Hypothalamus (tissue), 51 donors: ENCODE data around the gene KIF5C.

Experiments used
- DNase-seq, 51 donors: peaks; one replicate each; lab custom pipeline; 2025; lab: John Stamatoyannopoulos, UW

KIF5C gene

GRCh38 chr2:149006883-149007543 lies 132.0 kb downstream of the KIF5C start:
- DNase-seq, result no peak

DNA sequence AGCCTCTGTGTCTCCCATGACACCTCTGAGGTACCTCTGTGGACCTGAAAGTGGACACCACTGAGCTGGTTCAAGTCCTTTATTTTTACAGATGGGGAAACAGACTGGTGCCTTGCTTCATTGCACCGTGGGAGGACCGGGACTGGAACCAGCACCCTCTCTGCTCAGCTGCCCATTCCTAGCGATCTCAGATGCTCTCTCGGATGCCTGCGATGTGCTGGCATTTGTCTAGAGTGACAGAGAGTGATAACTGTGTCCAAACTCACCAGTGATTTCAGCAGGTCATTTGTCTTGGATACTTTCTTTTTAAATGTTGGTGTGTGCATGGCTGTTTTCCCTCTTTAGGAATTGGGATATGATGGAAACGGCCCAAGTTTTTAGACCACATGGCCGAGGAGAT lies 133.4 kb downstream of the KIF5C start:
- DNase-seq, result no peak

- no peak for DNase-seq
Measured at GRCh38 chr2:149009576-149010461, 134.8 kb downstream of the KIF5C start.

DNA sequence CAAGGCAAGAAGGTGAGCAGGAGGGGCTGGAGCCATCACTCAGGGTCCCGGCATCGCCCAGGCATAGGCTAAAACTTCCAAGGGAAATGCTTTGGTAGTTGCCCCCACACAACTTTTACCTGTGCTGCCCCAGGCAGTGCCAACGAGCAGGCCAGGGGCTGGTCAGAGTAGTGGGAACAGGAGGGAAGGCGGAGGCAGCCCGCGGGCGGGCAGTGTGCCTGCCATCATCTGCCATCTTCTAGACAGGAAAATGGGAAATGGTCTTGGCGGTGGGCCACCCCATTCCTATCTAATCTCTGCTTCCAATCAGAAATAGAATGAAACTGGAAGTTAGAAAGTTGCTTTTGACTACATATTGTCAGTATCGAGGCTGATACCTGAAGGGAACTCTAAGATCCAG lies 137.5 kb downstream of the KIF5C start:
- DNase-seq, result no peak

DNA sequence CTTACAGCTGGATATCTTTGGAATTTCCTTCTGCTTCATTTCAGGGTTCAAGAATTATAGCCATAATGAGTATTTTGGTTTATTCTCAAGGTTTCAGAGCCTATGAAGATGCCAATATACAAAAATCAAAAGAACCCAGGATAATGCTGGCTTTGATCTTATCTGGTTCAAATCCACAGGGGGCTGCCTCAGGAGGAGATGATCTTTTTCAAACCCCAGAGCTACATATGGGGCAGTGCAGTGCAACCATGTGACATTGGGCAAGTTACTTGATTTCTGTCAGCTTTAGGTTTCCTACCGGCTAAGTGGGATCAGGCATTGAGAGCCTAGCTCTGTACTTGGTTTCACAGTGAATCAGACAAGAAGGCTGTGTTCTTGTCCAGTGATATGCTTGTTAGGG lies 140.5 kb downstream of the KIF5C start:
- no peak for DNase-seq

DNA sequence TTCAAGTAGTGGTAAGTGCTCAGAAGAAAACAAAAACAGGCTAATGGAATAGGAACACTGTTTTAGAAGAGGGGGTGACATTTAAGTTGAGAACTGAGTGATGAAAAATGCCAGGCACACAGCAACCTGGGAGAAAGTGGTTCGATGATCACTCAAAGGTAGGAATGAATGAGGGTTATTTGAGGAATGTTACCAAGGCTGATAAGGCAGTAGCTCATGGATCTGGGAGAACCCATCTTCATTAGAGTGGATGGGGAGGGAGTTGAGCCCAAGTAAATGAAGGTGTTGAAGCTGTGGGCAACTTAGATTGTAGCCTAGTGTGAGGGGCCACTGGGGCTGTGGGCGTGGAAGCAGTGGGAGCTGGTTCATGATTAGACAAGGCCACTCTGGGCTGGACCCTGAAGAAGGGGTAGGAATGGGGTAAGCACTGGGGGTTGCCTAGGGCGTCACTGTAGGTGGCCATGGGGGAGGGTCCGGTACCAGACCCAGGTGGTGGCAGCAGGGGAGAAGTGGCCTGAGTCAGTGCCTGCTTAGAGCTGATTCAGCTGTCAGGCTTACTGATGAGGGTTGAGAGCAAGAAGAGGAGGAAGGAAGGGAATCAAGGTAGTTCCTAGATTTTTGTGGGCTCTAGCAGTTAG lies 141.0 kb downstream of the KIF5C start:
- no peak for DNase-seq

GRCh38 chr2:149017116-149017985 lies 142.3 kb downstream of the KIF5C start:
- peak in 49 of 51 donors; percentile 5 to 85 (median 53) for DNase-seq

DNA sequence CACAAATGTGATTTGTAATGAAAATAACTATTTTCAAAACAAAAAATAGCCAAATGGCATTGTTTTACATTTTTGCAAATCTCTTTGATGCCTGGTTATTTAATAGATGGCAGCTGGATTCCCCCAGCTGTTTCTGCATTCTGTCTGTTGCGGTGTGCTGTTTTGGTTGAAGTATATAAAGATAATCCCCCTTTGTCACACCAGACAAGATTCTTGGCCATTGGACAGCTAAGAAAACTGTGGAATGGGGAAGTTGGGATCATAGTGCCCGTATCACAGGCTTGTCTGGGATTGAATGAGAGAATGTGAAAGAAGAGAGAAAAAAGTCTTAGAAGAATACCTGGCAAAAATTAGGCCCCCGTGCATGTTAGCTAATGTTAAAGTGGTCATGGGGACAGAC lies 144.0 kb downstream of the KIF5C start:
- no peak for DNase-seq

- peak in 1 of 51 donors; percentile 10 for DNase-seq
Measured at GRCh38 chr2:149019768-149020167, 144.7 kb downstream of the KIF5C start.

DNA sequence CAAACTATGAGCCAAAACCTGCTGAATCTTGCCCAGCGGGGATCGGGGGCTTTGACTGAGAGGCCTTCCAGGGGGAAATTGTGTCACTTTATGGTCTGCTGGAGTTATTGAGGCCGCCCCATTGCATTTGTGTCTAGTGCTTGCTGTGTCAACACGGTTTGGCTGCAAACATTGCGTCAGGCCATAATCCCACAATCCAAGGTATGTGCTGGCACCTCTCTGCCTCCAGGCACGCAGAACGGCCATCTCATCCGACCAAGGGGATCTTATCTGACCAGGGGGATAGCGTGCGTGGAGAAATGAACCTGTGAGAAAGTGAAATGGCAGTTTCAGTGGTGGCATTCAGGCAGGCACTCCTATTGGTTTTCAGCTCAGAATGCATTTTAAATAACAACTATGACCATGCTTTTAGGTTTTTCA lies 145.4 kb downstream of the KIF5C start:
- DNase-seq, result no peak

DNA sequence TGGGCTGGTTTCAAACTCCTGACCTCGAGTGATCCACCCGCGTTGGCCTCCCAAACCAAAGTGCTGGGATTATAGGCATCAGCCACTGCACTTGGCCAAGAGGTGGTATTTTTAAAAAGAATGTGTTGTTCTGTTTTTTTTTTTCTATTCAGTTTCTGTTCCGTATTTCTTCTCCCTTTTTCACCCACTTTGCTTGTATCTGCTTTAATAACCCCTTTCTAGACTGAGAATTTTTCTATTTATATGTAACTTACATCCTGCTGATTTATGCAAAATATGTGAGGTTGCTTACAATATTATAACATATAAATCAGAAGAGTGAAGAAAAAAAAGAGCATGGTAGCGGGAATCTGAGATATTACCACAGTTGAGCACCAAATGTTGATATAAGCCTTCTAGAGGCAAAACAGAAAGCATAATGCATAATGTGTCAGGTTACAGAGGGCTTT lies 146.3 kb downstream of the KIF5C start:
- DNase-seq, result no peak

- no peak for DNase-seq
Measured at GRCh38 chr2:149021761-149022160, 146.7 kb downstream of the KIF5C start.

GRCh38 chr2:149023091-149023490 lies 148.1 kb downstream of the KIF5C start:
- no peak for DNase-seq

GRCh38 chr2:149027590-149028250 lies 152.7 kb downstream of the KIF5C start:
- DNase-seq, result no peak

DNA sequence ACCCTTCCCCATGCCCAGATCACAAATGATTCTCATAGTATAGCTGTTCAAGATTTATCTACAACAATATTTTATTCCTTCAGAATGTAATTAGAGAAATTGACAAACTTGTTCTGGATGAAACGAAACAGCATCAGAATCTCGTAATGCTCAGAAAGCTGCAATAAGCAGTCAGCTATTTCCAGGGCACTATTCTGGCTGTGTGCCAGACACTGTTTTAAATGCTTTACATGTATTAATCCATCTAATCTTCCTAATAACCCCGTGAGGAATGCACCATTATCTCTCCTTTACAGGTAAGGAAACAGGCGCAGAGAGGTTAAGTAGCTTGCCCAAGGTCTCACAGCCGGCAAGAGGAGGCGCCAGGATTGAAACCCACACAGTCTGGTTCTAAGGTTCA lies 153.3 kb downstream of the KIF5C start:
- no peak for DNase-seq

DNA sequence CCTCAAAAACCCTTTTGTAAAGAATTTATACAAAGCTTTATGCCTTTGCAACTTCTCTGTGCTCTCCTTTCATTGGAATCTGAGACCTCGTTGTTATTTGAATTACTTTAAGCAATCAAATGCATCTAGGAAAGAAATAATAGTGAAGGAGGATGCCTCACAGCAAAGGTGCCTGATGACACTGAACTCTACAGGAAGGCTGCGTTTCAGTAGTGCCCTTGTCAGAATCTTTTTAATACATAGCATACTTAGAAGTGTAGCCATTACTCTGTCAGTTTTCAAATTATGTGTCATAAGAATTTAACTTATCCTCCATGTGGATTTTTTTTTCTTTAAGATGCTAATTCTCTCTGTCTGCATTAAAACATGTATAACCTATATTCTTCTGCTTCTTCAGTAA lies 153.9 kb downstream of the KIF5C start:
- DNase-seq, result no peak

GRCh38 chr2:149029307-149029965 lies 154.4 kb downstream of the KIF5C start:
- no peak for DNase-seq

- no peak for DNase-seq
Measured at GRCh38 chr2:149031396-149031795, 156.4 kb downstream of the KIF5C start.

- DNase-seq, result no peak
Measured at GRCh38 chr2:149033716-149034115, 158.7 kb downstream of the KIF5C start.
